ENCODE measurements around the gene SLC30A10.

DNA sequence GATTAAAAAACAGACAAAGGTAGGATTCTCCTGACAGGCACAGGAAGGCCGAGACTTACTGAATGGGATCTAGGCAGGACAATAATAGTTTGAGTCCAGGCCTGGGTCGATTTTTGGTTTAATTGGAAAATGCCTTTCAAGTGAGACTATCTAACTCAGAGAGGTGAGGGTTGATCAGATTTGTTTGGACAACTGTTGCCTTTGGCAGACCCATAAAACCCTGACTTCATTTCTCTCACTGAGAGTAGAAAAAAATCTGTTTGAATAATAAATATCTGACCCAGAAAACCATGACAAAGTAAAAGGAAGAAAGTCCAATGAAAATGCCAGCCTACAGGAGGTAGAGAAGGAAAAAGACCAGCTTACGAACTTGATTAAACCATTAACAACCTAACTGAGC is 12.3 kb upstream of the SLC30A10 start:
- TF ChIP-seq CTCF (IDR thresholded peaks at IDR 0.05; ENCODE audit: poor library complexity, severe bottlenecking) (no peak), POLR2AphosphoS5 (IDR thresholded peaks at IDR 0.05) (no peak), EZH2 (IDR thresholded peaks at IDR 0.05; ENCODE audit: borderline replicate concordance, insufficient read depth, low read length, poor library complexity, severe bottlenecking) (no peak)

All from neural cell (in vitro differentiated cells).